ENCODE measurements around the gene BUD13.
A peak's percentile ranks its signal among the peaks of the same experiment; 100 is the strongest.
"Not testable (repeated sequence)": the region's sequence is repeated elsewhere in the genome, so short reads cannot be mapped to it uniquely, and the experiment has no call there.

Gene BUD13

GRCh38 chr11:116792144-116792868 lies 19.5 kb upstream of the BUD13 start:
- DNase-seq, result no peak

- no peak for DNase-seq
These were observed 19.0 kb upstream of the BUD13 start, which contains the start of gene APOA5 for GRCh38 chr11:116791813-116792143. TSS of gene APOA5 (minus strand) at chr11:116791879. CDS start at chr11:116791860, 19 bp downstream.

GRCh38 chr11:116791002-116791812 lies 18.4 kb upstream of the BUD13 start:
- DNase-seq, result peak; percentile 77

- no peak for DNase-seq
These were observed 17.6 kb upstream of the BUD13 start for GRCh38 chr11:116790167-116791001.

GRCh38 chr11:116788975-116789374 lies 16.2 kb upstream of the BUD13 start:
- no peak for DNase-seq

GRCh38 chr11:116788534-116788933 lies 15.7 kb upstream of the BUD13 start:
- DNase-seq, result no peak

- peak; percentile 72 for DNase-seq
These were observed 15.1 kb upstream of the BUD13 start, which contains the start of gene ZPR1 for GRCh38 chr11:116787786-116788486. TSS of gene ZPR1 (minus strand) at chr11:116788023. CDS start at chr11:116787990, 33 bp downstream.

- DNase-seq, result no peak
These were observed 14.6 kb upstream of the BUD13 start for GRCh38 chr11:116787436-116787785.

- no peak for DNase-seq
These were observed 14.2 kb upstream of the BUD13 start for GRCh38 chr11:116786966-116787365.

GRCh38 chr11:116786326-116786725 lies 13.5 kb upstream of the BUD13 start:
- no peak for DNase-seq

GRCh38 chr11:116782728-116783127 lies 9.9 kb upstream of the BUD13 start:
- DNase-seq, result no peak

GRCh38 chr11:116778556-116778955 lies 5.8 kb upstream of the BUD13 start:
- no peak for DNase-seq

GRCh38 chr11:116777056-116777455 lies 4.3 kb upstream of the BUD13 start:
- DNase-seq, result no peak

- no peak for DNase-seq
These were observed 3.8 kb upstream of the BUD13 start for GRCh38 chr11:116776522-116776984.

- no peak for DNase-seq
These were observed 3.2 kb upstream of the BUD13 start for GRCh38 chr11:116775975-116776374.

- DNase-seq, result no peak
These were observed 1.9 kb upstream of the BUD13 start for GRCh38 chr11:116774661-116775060.

- no peak for DNase-seq
These were observed 663 bp upstream of the BUD13 start for GRCh38 chr11:116773203-116774097.

GRCh38 chr11:116771935-116772334 lies 852 bp downstream of the BUD13 start:
- DNase-seq, result no peak

GRCh38 chr11:116762132-116762531 lies 10.7 kb downstream of the BUD13 start:
- no peak for DNase-seq

GRCh38 chr11:116756044-116756443 lies 16.7 kb downstream of the BUD13 start:
- DNase-seq, result not testable (repeated sequence)

- no peak for DNase-seq
These were observed 22.6 kb downstream of the BUD13 start for GRCh38 chr11:116750070-116750718.

Data from NCI-H146 (cell line).